Non-pigmented ciliary epithelial cell (primary cell): ENCODE results near the gene TSPYL1.
"Not testable (repeated sequence)": the region's sequence is repeated elsewhere in the genome, so short reads cannot be mapped to it uniquely, and the experiment has no call there.

Source experiments
- DNase-seq: peaks from one replicate; pipeline ENCODE4 v3.0.0-alpha.2; 2010; ENCODE audit warnings: low read depth

Gene TSPYL1

GRCh38 chr6:116279232-116280160 is at the start of gene TSPYL1:
TSPYL1 (minus strand) TSS chr6:116279930; CDS start chr6:116279830, 100 bp downstream.
- peak; percentile 90 for DNase-seq

GRCh38 chr6:116329156-116329555 is 49.4 kb upstream of the TSPYL1 start:
- no peak for DNase-seq

- no peak for DNase-seq
Observed at GRCh38 chr6:116328528-116328903, 48.8 kb upstream of the TSPYL1 start.

- DNase-seq, result no peak
Observed at GRCh38 chr6:116327803-116328527, 48.2 kb upstream of the TSPYL1 start.

- DNase-seq, result no peak
Observed at GRCh38 chr6:116326996-116327395, 47.3 kb upstream of the TSPYL1 start.

- DNase-seq, result no peak
Observed at GRCh38 chr6:116326181-116326671, 46.5 kb upstream of the TSPYL1 start.

GRCh38 chr6:116325634-116326132 is 46.0 kb upstream of the TSPYL1 start:
- not testable (repeated sequence) for DNase-seq

- DNase-seq, result no peak
Observed at GRCh38 chr6:116323863-116324262, 44.1 kb upstream of the TSPYL1 start.

GRCh38 chr6:116321933-116322332 is 42.2 kb upstream of the TSPYL1 start:
- DNase-seq, result not testable (repeated sequence)

- no peak for DNase-seq
Observed at GRCh38 chr6:116316772-116317467, 37.2 kb upstream of the TSPYL1 start.

- no peak for DNase-seq
Observed at GRCh38 chr6:116314878-116315277, 35.1 kb upstream of the TSPYL1 start.

GRCh38 chr6:116314218-116314617 is 34.5 kb upstream of the TSPYL1 start:
- no peak for DNase-seq

GRCh38 chr6:116313101-116313776 is 33.5 kb upstream of the TSPYL1 start:
- DNase-seq, result no peak

- no peak for DNase-seq
Observed at GRCh38 chr6:116309657-116310056, 29.9 kb upstream of the TSPYL1 start.

- no peak for DNase-seq
Observed at GRCh38 chr6:116309001-116309400, 29.3 kb upstream of the TSPYL1 start.

GRCh38 chr6:116307633-116308032 is 27.9 kb upstream of the TSPYL1 start:
- DNase-seq, result no peak

GRCh38 chr6:116307001-116307400 is 27.3 kb upstream of the TSPYL1 start:
- DNase-seq, result no peak

- DNase-seq, result no peak
Observed at GRCh38 chr6:116304538-116305097, 24.9 kb upstream of the TSPYL1 start.

GRCh38 chr6:116301104-116301503 is 21.4 kb upstream of the TSPYL1 start:
- no peak for DNase-seq

GRCh38 chr6:116300566-116300965 is 20.8 kb upstream of the TSPYL1 start:
- DNase-seq, result no peak

- DNase-seq, result no peak
Observed at GRCh38 chr6:116298973-116299372, 19.2 kb upstream of the TSPYL1 start.
